ENCODE measurements around the gene BTF3. TPM values are rescaled to one million over a fixed set of nuclear protein-coding genes. Genes with fewer than 3 reads are reported as not detected.

The BTF3 gene
- total and polyA plus RNA-seq, 3 donors from 2014 or later = 232 to 387 (median 277) TPM

DNA sequence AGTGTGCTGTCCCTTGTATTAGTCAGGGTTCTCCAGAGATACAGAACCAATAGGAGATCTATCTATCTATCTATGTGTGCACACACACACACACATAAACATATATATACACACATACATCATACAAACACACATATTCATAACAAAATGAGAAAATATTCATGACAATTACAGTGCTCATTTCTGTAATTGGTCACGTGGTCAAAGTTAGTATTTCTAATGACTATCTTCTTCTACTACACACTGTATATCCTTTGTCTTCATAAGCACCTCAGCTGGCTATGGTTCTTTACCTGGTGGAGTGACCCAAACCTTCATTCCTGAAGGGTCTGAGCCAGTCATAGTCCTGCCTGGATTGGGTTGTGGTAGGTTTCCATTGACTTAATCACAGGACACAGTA is 17.7 kb upstream of the BTF3 start:
- Histone ChIP-seq H3K27me3 (no peaks in the 10 kb centered on the region), H3K4me1 (no peaks in the 10 kb centered on the region), H3K36me3 (ENCODE audit: low read depth, missing control alignments) (no peaks in the 10 kb centered on the region), H3K27ac (no peak overlapping the region), H3K9me3 (no peaks in the 10 kb centered on the region), H3K4me3 (no peak overlapping the region)
- TF ChIP-seq, protein P1, sequence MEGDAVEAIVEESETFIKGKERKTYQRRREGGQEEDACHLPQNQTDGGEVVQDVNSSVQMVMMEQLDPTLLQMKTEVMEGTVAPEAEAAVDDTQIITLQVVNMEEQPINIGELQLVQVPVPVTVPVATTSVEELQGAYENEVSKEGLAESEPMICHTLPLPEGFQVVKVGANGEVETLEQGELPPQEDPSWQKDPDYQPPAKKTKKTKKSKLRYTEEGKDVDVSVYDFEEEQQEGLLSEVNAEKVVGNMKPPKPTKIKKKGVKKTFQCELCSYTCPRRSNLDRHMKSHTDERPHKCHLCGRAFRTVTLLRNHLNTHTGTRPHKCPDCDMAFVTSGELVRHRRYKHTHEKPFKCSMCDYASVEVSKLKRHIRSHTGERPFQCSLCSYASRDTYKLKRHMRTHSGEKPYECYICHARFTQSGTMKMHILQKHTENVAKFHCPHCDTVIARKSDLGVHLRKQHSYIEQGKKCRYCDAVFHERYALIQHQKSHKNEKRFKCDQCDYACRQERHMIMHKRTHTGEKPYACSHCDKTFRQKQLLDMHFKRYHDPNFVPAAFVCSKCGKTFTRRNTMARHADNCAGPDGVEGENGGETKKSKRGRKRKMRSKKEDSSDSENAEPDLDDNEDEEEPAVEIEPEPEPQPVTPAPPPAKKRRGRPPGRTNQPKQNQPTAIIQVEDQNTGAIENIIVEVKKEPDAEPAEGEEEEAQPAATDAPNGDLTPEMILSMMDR (IDR thresholded peaks at IDR 0.05) = no peak
- 95 to 97% methylated on average over 1 of the region's 1 CpG for WGBS, 2 donors
- intact Hi-C loops (cut with DNase I; ENCODE audit: low total_unique reads) = no loop called here
- no peak for DNase-seq

DNA sequence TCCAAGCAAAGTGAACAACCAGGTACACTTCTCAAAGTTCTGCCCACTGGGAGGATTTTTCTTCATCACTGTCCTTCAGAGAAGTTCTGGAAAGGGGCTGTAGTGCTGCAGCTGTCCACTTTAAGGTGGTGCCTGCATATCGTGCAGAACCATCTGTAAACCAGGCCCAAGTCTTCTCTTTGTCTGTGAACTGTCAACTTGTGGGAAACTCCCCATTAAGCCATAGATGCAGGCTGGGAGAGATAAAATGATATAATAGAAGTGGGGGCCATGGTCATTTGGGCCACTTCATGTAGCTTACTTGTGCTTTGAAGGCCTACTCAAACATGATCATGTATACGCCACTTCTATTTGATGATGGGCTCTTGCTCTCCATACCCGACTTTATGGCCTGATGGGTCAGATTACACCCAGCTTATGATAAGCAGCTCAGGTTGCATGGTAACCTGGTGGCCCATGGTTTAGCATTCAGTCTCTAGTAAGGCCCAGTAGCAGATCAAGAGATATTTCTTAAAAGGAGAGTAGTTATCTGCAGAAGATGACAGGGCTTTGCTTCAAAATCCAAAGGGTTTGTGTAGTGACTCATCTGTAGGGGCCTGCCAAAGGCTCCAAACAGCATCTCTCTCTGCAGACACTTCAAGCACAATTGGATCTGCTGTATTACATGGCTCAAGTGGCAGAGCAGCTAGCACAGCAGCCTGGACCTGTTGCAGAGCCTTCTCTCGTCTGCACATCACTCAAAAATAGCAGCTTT is 15.7 kb upstream of the BTF3 start:
- DNase-seq = no peak
- 79 to 87% methylated on average over 4 of the region's 4 CpGs for WGBS, 2 donors
- TF ChIP-seq POLR2A (IDR thresholded peaks at IDR 0.05) = no peak
- TF ChIP-seq, protein P1 (IDR thresholded peaks at IDR 0.05) = no peak
- H3K4me3 ChIP-seq = no peak overlapping the region
- no peaks in the 10 kb centered on the region for H3K27me3 ChIP-seq
- no peaks in the 10 kb centered on the region for H3K9me3 ChIP-seq
- H3K36me3 ChIP-seq (ENCODE audit: low read depth, missing control alignments) = no peaks in the 10 kb centered on the region
- intact Hi-C loops (cut with DNase I; ENCODE audit: low total_unique reads) = no loop called here
- H3K27ac ChIP-seq = no peak overlapping the region
- H3K4me1 ChIP-seq = no peaks in the 10 kb centered on the region

DNA sequence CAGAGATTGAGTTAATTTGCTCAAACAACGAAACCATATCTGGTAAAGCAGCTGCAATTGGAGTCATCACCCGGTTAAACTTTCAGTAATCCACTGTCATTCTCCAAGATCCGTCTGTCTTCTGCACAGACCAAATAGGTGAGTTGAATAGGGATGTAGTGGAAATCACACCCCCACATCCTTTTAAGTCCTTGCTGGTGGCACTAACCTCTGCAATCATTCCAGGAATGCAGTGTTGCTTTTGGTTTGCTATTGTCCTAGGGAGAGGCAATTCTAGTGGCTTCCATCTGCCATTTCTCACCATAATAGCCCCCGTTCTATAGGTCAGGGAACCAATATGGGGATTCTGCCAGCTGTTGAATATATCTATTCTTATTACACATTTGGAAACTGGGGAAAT is 14.6 kb upstream of the BTF3 start:
- no peak for DNase-seq
- no peak for TF ChIP-seq POLR2A (IDR thresholded peaks at IDR 0.05)
- TF ChIP-seq, protein P1 (IDR thresholded peaks at IDR 0.05) = no peak
- H3K4me3 ChIP-seq = no peak overlapping the region
- H3K36me3 ChIP-seq (ENCODE audit: low read depth, missing control alignments) = no peaks in the 10 kb centered on the region
- H3K27ac ChIP-seq = no peak overlapping the region
- no peaks in the 10 kb centered on the region for H3K27me3 ChIP-seq
- 81 to 85% methylated on average over 4 of the region's 4 CpGs for WGBS, 2 donors
- no peaks in the 10 kb centered on the region for H3K9me3 ChIP-seq
- H3K4me1 ChIP-seq = no peaks in the 10 kb centered on the region
- intact Hi-C loops (cut with DNase I; ENCODE audit: low total_unique reads) = no loop called here

DNA sequence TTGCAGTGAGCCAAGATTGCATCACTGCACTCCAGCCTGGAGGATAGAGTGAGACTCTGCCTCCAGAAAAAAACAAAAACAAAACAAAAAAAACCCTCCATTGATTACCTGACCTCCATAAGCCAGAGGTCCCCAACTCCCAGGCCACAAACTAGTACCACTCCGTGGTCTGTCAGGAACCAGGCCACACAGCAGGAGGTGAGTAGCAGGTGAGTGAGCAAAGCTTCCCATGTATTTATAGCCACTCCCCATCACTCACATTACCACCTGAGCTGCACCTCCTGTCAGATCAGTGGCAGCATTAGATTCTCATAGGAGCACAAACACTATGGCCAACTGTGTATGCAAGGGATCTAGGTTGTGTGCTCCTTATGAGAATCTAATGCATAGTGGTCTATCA is 13.7 kb upstream of the BTF3 start:
- Histone ChIP-seq H3K4me1 (no peaks in the 10 kb centered on the region), H3K27ac (no peak overlapping the region), H3K4me3 (no peak overlapping the region), H3K36me3 (ENCODE audit: low read depth, missing control alignments) (no peaks in the 10 kb centered on the region), H3K27me3 (no peaks in the 10 kb centered on the region), H3K9me3 (no peaks in the 10 kb centered on the region)
- DNase-seq = no peak
- 90 to 100% methylated on average over 1 of the region's 1 CpG for WGBS, 2 donors
- intact Hi-C loops (cut with DNase I; ENCODE audit: low total_unique reads) = no loop called here
- TF ChIP-seq, protein P1 (IDR thresholded peaks at IDR 0.05) = no peak
- TF ChIP-seq POLR2A (IDR thresholded peaks at IDR 0.05) = no peak

DNA sequence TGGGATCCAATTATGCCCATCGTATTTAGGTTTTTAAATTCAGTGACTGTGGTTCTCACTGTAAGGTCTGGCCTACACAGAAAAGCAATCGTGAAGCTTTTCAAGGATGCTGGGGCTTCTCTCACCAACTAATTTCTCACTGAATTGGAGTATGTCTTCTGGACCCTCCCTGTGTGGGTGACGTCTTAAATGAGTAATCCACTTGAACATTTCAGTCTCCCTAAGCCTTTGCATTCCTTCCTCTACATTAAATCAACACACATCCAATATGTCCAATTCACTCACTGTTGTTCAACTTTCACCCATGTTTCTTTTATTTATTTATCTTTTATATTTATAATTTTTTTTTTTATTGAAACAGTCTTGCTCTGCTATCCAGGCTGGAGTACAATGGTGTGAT is 12.5 kb upstream of the BTF3 start:
- TF ChIP-seq, protein P1 (IDR thresholded peaks at IDR 0.05) = no peak
- TF ChIP-seq POLR2A (IDR thresholded peaks at IDR 0.05) = no peak
- H3K27ac ChIP-seq = no peak overlapping the region
- intact Hi-C loops (cut with DNase I; ENCODE audit: low total_unique reads) = no loop called here
- H3K9me3 ChIP-seq = no peaks in the 10 kb centered on the region
- no peak overlapping the region for H3K4me3 ChIP-seq
- H3K4me1 ChIP-seq = no peaks in the 10 kb centered on the region
- H3K36me3 ChIP-seq (ENCODE audit: low read depth, missing control alignments) = no peaks in the 10 kb centered on the region
- H3K27me3 ChIP-seq = no peaks in the 10 kb centered on the region
- no peak for DNase-seq
- WGBS, 2 donors = 80 to 92% methylated on average over 3 of the region's 3 CpGs

All from testis (tissue), 3 donors.